Stimulated activated CD4-positive, alpha-beta T cell treated with anti-CD3 and anti-CD28 coated beads, Interleukin-2, amount 100 ng/mL, for 4 hours (primary cell): ENCODE results near the gene ASB1.

Source experiments
- DNase-seq: peaks from one replicate; pipeline ENCODE4 v3.0.0-alpha.2; 2020; ENCODE audit warnings: low read depth

Gene ASB1

GRCh38 chr2:238426568-238427434 lies at the start of gene ASB1:
Gene ASB1, plus strand, starts transcription at chr2:238426927. Its CDS starts 144 bp downstream, at chr2:238427071.
- DNase-seq: peak; percentile 58

GRCh38 chr2:238378230-238379095 lies 48.3 kb upstream of the ASB1 start:
- no peak for DNase-seq

GRCh38 chr2:238379096-238379810 lies 47.5 kb upstream of the ASB1 start:
- DNase-seq: no peak

DNA sequence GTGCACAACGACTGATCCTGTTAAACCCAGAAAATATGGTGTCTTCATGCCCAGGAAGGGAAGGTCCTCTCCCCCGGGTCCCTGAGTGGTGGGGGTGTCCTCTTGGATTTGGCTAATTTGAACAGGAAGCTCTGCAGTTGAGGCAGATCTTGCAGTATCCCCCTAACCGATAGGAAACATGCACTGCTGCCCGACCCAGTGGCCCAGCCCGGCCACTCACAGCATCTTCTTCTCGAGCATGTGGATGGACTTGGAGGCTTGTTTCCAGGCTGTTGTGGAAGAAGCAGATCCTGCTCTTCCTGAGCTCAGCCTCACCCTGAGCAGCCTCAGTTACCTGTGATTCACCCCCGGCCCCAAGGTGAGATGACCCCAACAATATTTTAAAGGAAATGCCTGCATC lies 46.4 kb upstream of the ASB1 start:
- no peak for DNase-seq

DNA sequence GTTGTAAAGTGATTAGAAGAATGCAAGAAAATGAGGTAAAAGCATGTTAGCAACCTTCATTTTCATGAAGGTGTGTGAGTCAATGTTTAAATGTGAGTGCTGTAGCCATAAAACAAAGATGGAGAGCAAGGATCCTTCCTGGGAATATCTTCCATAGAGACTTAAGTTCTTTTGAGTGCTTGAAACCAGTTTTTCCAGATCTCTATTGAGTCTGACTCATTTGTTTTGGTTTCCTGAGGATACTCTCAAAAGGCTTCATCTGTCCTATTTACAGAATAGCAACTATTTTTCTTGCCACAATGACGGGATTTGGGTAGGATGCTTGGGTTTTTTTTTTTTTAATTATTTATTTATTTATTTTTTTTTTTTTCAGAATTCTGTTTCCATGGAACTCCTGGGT lies 45.9 kb upstream of the ASB1 start:
- no peak for DNase-seq

- DNase-seq: no peak
Measured at GRCh38 chr2:238381341-238382115, 45.2 kb upstream of the ASB1 start.

DNA sequence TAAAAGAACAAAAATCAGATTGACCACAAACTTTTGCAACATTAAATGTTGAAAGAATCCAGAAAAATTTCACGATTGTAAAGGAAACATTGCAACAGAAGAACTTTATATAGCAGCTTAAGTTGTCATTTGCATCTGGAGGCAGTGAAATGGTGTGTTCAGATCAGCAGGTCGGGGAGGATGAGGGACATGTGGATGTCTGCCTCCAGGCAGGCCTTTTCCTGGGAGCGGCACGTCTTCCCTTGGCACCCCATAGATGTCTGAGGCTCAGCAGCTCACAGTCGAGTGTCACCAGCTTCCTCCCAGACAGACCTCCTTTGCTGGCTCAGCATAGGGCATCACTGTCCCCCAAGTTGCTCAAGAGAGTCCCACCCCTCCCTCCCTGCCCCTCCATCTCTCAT lies 44.3 kb upstream of the ASB1 start:
- no peak for DNase-seq

GRCh38 chr2:238383135-238383534 lies 43.6 kb upstream of the ASB1 start:
- DNase-seq: no peak

GRCh38 chr2:238383743-238384380 lies 42.9 kb upstream of the ASB1 start:
- no peak for DNase-seq

DNA sequence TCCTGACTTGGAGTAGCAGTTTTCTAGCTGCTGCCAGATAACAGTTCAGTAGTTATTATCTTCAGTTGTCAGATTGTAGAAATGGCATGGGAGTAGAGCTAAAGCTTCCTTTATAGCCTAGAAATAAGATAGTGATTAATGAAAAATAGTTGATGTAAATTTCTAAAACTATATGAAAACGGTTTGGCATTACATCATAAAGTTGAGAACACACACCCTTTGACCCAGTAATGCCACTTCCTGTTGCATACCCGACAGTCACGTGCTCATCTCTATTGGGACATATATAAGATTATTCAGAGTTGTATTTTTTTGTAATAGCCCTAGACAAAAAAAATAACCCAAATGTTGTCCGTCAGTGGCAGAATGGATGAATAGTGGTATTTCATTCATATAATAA lies 39.4 kb upstream of the ASB1 start:
- no peak for DNase-seq

GRCh38 chr2:238388794-238389193 lies 37.9 kb upstream of the ASB1 start:
- no peak for DNase-seq

DNA sequence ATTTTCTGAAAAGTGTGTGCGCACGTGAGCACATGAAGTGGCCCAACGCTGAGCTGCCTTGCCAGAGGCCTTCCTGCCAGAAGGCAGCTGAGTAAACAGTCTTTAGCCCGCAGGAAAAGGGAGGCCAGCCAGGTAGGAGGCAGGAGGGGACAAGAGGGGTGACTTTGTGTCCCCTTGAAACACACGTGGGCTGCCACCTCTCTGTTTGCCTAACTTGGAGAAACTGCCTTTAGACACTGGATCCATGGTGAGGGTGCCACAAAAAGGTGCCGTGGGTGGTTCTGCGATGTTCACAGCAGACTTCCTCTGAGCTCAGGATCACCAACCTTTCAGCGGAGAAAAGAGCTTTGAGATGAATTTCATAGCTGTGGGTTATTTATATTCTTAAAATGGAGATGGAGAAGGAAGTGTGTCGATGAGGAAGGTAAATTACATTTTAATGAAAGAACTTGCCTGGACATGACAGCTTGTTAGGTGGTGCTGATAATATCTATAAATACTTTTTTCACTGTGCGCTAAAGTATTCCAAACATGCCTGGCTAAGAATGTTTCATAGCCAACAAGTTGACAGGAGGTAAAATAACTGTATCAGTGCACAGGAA lies 36.6 kb upstream of the ASB1 start:
- DNase-seq: no peak

DNA sequence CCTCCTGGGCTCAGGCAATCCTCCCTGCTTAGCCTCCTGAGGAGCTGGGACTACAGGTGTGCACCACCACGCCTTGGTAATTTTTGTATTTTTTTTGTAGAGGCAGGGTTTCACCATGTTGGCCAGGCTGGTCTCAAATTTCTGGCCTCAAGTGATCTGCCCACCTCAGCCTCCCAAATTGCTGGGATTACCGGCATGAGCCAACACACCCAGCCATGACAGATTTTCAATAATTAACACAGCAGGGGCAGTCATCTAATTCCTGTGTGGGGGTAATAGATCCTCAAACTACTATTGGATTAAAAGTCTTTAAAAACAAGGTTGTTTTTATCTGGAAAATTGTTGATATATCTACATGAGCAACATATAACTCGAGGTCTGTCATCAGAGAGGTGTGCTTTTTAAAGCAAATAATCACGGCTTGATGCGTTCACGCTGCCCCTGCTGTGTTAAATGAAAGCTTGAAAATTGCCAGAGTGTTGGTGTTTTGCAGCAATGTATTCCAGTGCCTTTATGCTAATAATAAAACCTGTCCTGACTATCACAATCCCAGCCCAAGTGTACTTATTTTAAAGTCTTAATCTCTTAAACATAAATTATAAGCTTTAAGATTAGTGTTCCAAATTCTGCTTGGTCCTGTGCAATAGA lies 35.6 kb upstream of the ASB1 start:
- DNase-seq: no peak

- DNase-seq: no peak
Measured at GRCh38 chr2:238396663-238397062, 30.1 kb upstream of the ASB1 start.

DNA sequence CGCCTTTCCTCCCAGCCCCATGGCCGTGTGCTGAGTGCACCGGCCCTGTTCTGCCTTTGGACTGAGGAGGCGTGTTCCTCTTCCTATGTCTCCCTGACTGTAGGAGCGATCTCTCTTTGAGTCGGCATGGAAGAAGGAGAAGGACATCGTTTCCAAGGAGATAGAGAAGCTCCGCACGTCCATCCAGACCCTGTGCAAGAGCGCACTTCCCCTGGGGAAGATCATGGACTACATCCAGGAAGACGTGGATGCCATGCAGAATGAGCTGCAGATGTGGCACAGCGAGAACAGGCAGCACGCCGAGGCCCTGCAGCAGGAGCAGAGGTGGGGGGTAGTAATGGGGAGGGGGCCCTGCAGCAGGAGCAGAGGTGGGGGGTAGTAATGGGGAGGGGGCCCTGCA lies 29.4 kb upstream of the ASB1 start:
- no peak for DNase-seq

GRCh38 chr2:238398577-238398976 lies 28.1 kb upstream of the ASB1 start:
- no peak for DNase-seq

DNA sequence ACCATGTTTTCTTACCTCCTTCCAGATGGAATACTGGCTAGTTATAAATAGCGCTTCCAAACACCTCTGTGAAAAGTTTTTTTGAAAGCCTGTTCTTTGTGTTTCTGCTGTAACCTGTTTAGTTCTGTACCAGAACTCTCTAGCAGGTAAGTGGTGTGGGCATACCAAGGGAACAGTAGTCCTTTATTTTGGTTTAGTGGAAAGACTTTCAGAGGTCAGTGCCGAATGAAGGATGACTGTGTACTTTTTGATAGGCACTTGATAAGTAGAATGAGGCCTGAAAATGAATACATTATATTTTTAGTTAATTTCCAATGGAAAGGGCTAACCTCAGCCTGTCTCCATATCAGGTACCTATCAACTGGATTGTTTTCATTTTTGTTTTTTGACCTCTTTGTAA lies 27.6 kb upstream of the ASB1 start:
- no peak for DNase-seq

DNA sequence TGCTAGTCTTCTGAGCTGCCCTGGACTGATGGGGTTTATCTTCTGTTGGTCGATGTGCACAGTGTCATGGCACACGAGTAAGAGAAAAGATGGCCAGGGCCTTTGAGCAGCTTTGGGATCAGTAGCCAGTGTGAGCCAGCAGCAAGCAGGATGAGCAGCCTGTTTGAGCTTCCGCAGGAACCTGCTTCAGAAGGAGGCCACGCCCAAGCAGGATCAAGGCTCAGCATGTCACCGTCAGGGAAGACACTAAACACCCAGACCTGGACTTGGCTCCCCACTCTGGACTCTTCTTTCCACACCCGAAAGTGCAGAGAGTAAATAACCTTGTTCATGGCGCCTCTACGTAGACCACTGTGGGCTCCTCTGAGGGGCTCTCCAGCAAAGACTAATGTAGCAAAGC lies 25.2 kb upstream of the ASB1 start:
- DNase-seq: no peak

GRCh38 chr2:238403632-238404405 lies 22.9 kb upstream of the ASB1 start:
- no peak for DNase-seq
